Spinal cord (tissue), 10 donors: ENCODE data around the gene LEPROT. TPM values are rescaled to one million over a fixed set of nuclear protein-coding genes. Genes with fewer than 3 reads are reported as not detected.
"Not testable (repeated sequence)": the region's sequence is repeated elsewhere in the genome, so short reads cannot be mapped to it uniquely, and the experiment has no call there.

Experiments
- DNase-seq, 6 donors: peaks; one replicate each; pipeline versions ENCODE4 v3.0.0 to v3.0.0-alpha.2; 2013 to 2015; ENCODE audit warnings: low spot score in 6 of 6, low read depth in 4 of 6
- H3K27ac ChIP-seq: one replicate; pipeline ENCODE4 v1.5.1; 2013; ENCODE audit warnings: low read depth, low read length, control low read depth
- H3K27me3 ChIP-seq: one replicate; pipeline ENCODE4 v1.6.1; 2013; ENCODE audit warnings: low read length; ENCODE audit not compliant: control insufficient read depth, insufficient read depth
- H3K36me3 ChIP-seq: one replicate; pipeline ENCODE4 v1.6.1; 2013; ENCODE audit warnings: low read length; ENCODE audit not compliant: control insufficient read depth, insufficient read depth
- H3K4me1 ChIP-seq: one replicate; pipeline ENCODE4 v1.6.1; 2013; ENCODE audit warnings: low read length; ENCODE audit not compliant: control insufficient read depth, insufficient read depth
- H3K4me3 ChIP-seq: one replicate; pipeline ENCODE4 v1.5.1; 2013; ENCODE audit warnings: low read depth, low read length, control low read depth
- H3K9me3 ChIP-seq: one replicate; pipeline ENCODE4 v1.6.1; 2013; ENCODE audit warnings: low read length; ENCODE audit not compliant: control insufficient read depth, insufficient read depth
- WGBS: methylation state at CpG from one replicate; pipeline ENCODE4 v1.1.5; 2013; ENCODE audit warnings: missing lambda C conversion rate; ENCODE audit not compliant: insufficient coverage; 5-methylcytosine and 5-hydroxymethylcytosine counted together
- long read RNA-seq, 4 donors: transcript quantifications; one replicate each; lab custom pipeline, GENCODE V29; 2026
- polyA plus RNA-seq, 2 donors: library from polyadenylated mRNA; unstranded; fragments of 120-200 nt; gene quantifications; one replicate each; pipeline ENCODE4 v1.2.1, GENCODE V29; 2013; ENCODE audit not compliant: insufficient read length in 2 of 2
- total RNA-seq, 2 donors: library from RNA; depleted of rRNA in 1 of 2; stranded (reverse); fragments of 120-200 nt in 1 of 2; fragments of >200 nt in 1 of 2; gene quantifications; one replicate each; pipeline versions ENCODE4 v1.2.3 to v1.2.4, GENCODE V29; 2013 to 2014
- donor health status: healthy.

Gene LEPROT, protein sequence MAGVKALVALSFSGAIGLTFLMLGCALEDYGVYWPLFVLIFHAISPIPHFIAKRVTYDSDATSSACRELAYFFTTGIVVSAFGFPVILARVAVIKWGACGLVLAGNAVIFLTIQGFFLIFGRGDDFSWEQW
- total RNA-seq (10 to 100 TPM; 49.8 to 82.6 TPM), polyA plus RNA-seq (10 to 100 TPM; 61.3 to 63.6 TPM)
- long read RNA-seq, donor 1, full-length matches to known transcripts, result 34 of 51 reads
- long read RNA-seq, donor 1, partial matches to known transcripts, result 17 of 51 reads
- long read RNA-seq, donor 1, other reads (novel, unspliced or antisense), result 0 of 51 reads
- long read RNA-seq, donor 2, full-length matches to known transcripts, result 22 of 27 reads
- long read RNA-seq, donor 2, partial matches to known transcripts, result 5 of 27 reads
- long read RNA-seq, donor 2, other reads (novel, unspliced or antisense), result 0 of 27 reads
- long read RNA-seq, donor 3, full-length matches to known transcripts, result 18 of 18 reads
- long read RNA-seq, donor 3, partial matches to known transcripts, result 0 of 18 reads
- long read RNA-seq, donor 3, other reads (novel, unspliced or antisense), result 0 of 18 reads
- long read RNA-seq, donor 4, full-length matches to known transcripts, result 66 of 101 reads
- long read RNA-seq, donor 4, partial matches to known transcripts, result 35 of 101 reads
- long read RNA-seq, donor 4, other reads (novel, unspliced or antisense), result 0 of 101 reads

DNA sequence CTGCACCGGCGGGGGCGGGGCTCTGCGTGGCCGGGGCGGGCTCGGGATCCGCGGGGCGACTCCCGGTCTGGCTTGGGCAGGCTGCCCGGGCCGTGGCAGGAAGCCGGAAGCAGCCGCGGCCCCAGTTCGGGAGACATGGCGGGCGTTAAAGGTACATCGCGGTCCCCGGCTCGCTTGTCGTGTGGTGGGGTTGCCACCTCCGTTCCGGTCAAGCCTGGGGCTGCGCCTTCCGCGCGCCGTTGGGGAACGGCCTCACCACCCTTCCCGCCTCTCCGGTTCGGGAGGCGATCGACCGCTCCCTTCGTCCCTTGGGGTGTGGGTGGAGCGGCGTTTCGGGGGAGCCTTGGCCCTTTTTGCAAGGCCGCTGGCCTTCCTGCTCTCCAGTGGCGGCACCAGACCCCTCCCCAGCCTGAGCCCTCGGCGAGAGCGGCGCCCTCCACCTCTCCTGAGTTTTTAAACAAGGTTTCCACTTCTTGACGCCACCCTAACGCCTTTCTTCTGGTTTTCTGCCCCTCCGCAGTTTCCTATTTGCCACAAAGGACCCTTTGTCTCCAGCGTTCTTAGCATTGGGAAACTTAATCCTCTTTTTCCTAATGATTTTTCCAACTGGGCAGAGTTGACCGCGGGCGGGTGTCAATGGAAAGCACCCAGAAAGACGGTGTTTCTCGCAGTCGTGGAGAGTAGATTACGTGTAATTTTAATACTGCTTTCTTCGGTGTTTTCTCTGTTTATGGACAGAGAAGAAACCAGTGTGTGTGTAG lies at the start of gene LEPROT, which contains the start of gene LEPR:
TSS of gene LEPROT (plus strand) at position 79 of the 761 bp plus-strand sequence. CDS start at position 136, 57 bp downstream.
TSS of gene LEPR (plus strand) at position 79 of the 761 bp plus-strand sequence. CDS start 144,898 bp downstream, outside the sequence.
- Histone ChIP-seq H3K9me3 (no peaks in the 10 kb centered on the region), H3K27me3 (no peaks in the 10 kb centered on the region), H3K36me3 (no peaks in the 10 kb centered on the region), H3K27ac (peak within 1 kb of the TSS; percentile 99), H3K4me3 (peak within 1 kb of the TSS; percentile 98), H3K4me1 (peaks cover 14% of the 10 kb centered on the region)
- peak in 3 of 6 donors; percentile 31 to 72 (median 55) for DNase-seq
- under 1% methylated on average over 57 of the region's 60 CpGs for WGBS

DNA sequence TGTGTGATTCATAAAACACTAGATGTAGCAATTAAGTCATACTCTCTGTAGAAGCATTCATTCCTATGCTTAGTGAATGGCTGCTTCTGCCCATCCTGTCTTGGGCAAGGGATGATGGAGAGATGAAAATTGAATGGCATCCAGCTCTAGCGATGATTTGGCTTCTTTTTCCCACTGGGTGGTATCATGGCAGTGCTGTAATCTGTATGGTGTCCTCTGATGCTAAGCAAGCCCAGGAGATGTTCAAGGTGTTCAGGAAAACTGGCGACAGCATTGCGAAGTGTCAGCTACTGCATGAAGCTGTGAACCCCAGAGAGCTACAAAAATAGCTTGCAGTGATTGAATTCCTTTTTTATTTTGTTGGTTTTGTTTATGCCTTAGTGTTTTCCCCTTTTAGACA lies 48.9 kb upstream of the LEPROT start:
- peak in 1 of 6 donors; percentile 2 for DNase-seq
- H3K9me3 ChIP-seq, result no peaks in the 10 kb centered on the region
- H3K4me3 ChIP-seq, result no peak overlapping the region
- no peaks in the 10 kb centered on the region for H3K4me1 ChIP-seq
- H3K27ac ChIP-seq, result no peak overlapping the region
- WGBS, result 88% methylated on average over 2 of the region's 3 CpGs
- no peaks in the 10 kb centered on the region for H3K27me3 ChIP-seq
- no peaks in the 10 kb centered on the region for H3K36me3 ChIP-seq

DNA sequence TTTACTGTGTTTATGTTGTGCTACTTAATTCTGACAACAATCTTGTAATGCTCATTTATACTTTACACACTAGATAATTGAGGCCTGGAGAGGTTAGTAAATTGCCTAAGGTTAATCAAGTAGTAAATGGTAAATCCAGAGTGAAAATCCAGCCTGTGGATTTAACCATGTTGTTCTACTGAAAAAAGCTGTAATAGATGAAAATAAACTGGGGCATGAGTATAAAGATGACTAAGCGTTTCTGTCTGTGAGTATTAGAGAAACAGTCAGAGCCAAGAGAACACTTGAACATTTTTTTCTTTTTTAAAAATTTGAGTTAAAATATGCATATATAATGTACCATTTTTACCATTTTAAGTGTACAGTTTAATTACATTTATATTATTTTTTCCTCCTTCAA lies 47.9 kb upstream of the LEPROT start:
- Histone ChIP-seq H3K27ac (no peak overlapping the region), H3K27me3 (no peaks in the 10 kb centered on the region), H3K36me3 (no peaks in the 10 kb centered on the region), H3K9me3 (no peaks in the 10 kb centered on the region), H3K4me3 (no peak overlapping the region), H3K4me1 (no peaks in the 10 kb centered on the region)
- no CpG with 5 or more reads among the region's 1 CpG for WGBS
- DNase-seq, result no peak

DNA sequence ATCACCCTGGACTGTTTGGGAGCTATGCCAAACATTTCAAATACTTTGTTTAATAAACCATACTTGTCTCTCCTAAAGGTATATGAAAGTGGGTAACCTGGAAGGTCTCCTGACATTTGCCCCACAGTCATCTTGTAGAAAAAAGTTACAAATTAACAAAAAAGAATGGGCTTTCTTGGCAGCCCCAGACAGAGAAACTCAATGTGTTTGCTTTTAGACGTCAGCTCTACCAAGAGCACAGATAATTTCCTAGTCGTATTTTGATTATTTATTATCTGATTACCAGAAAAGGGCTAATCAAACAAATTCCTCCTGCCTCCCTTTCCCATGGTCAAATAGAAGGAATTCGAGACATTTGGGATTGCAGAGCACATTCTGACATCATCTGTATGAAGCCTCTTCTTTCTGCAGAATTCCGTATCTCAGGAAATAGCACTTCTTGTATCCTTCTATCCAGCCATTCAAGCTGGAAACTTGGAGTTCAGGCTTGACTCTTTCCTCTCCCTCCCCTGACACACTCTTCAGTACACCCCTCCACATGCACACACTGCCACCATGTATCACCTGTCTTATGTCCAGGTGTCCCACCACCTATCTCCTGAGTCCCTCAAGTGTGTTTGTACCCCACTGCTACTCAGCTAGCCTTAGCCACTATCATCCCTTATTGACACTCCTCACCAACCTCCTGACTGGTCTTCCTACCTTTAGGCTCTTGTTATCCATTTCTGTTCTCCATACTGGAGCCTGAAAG lies 42.8 kb upstream of the LEPROT start:
- Histone ChIP-seq H3K36me3 (no peaks in the 10 kb centered on the region), H3K4me1 (no peaks in the 10 kb centered on the region), H3K27me3 (no peaks in the 10 kb centered on the region), H3K9me3 (no peaks in the 10 kb centered on the region), H3K4me3 (no peak overlapping the region), H3K27ac (no peak overlapping the region)
- 93% methylated on average over 2 of the region's 4 CpGs for WGBS
- no peak for DNase-seq

DNA sequence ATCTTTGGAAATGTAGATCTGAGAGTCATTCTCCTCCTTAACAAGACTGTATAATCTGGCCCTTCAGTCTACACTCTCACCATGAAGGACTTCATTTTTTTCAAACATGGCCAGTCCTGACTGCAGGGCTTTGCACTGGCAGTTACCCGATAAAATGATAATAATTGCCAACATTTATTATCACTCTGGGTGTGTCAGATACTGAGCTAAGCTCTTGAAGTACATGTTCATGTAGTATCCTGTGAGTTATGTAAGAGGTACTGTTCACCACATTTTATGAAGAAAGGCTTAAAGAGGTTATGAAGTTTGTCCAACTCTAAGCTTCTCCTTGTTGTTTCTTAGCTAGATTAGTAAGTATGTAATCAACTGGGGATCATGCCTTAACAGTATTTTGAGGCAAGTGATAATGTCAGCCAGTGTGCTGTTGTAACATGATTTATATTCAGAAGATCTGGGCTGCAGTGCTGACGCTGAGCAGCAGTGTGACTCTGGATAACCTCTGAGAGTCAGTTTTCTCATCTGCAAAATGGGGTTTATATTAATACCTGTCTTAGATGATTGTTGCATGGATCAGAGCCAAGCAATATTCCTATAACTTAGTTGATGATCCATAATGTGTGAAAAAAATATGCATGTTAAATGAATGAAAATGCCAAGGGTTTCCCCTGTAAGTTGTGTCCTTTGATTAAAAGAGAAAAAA lies 42.1 kb upstream of the LEPROT start:
- no peak for DNase-seq
- 100% methylated on average over 1 of the region's 2 CpGs for WGBS
- Histone ChIP-seq H3K4me1 (no peaks in the 10 kb centered on the region), H3K4me3 (no peak overlapping the region), H3K9me3 (no peaks in the 10 kb centered on the region), H3K27ac (no peak overlapping the region), H3K36me3 (no peaks in the 10 kb centered on the region), H3K27me3 (no peaks in the 10 kb centered on the region)

DNA sequence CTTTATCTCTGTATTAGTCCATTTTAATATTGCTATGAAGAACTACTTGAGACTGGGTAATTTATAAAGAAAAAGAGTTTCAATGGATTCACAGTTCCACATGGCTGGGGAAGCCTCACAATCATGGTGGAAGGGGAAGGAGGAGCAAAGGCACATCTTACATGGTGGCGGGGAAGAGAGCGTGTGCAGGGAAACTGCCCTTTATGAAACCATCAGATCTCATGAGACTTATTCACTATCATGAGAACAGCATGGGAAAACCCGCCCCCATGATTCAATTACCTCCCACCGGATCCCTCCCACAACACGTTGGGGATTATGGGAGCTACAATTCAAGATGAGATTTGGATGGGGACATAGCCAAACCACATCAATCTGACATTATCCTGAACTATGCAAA lies 36.0 kb upstream of the LEPROT start:
- DNase-seq, H3K36me3 ChIP-seq: not testable (repeated sequence)

DNA sequence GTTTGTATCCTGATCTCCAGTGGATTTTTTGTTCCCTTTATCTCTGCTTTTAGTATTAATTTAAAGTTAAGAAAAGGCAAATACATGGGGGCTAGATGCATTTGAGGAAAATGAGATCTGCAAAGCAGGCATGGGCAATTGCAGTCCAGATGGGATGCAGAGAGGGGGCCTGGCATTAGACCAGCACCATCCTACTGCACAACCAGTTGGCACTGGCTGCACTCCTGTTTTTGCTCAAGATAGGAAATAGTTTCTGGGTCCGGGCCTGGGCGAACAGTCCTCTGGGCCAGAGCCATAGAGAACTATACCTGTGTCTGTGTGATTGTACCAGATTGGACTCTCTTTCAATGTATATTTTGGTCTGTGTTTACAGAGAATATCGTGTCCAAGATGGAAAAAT lies 34.0 kb upstream of the LEPROT start:
- Histone ChIP-seq H3K4me1 (no peaks in the 10 kb centered on the region), H3K4me3 (no peak overlapping the region), H3K27ac (no peak overlapping the region), H3K9me3 (no peaks in the 10 kb centered on the region), H3K27me3 (no peaks in the 10 kb centered on the region), H3K36me3 (peaks cover 10% of the 10 kb centered on the region)
- peak in 2 of 6 donors; percentile 39 to 43 for DNase-seq
- no CpG with 5 or more reads among the region's 3 CpGs for WGBS

More for the DNA sequence above, 36.0 kb upstream of the LEPROT start:
- not testable (repeated sequence) for H3K27ac ChIP-seq, H3K4me3 ChIP-seq, H3K4me1 ChIP-seq, H3K9me3 ChIP-seq, H3K27me3 ChIP-seq
- WGBS, result no CpG with 5 or more reads among the region's 5 CpGs

DNA sequence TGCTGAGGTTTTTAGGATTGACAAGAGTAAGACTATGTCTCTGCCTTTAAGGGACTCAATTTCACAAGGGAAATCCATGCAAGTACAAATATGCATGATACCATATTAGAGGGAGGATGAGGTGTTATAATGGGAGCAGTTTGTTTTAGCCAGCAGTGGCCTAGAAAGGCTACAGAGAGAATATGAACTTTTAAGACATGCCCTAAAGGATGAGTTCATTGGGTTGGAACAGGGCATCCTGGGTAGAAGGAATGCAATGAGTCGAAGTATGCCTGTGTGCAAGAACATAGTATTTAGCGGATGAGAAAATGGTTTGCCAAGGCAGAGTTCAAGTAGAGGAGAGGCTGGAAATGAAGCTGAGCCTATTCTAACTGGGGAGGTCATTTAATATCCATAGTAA lies 32.6 kb upstream of the LEPROT start:
- no peaks in the 10 kb centered on the region for H3K4me1 ChIP-seq
- no peak overlapping the region for H3K27ac ChIP-seq
- no peak for DNase-seq
- no peaks in the 10 kb centered on the region for H3K9me3 ChIP-seq
- H3K36me3 ChIP-seq, result peaks cover 15% of the 10 kb centered on the region
- H3K4me3 ChIP-seq, result no peak overlapping the region
- 60% methylated on average over 1 of the region's 2 CpGs for WGBS
- no peaks in the 10 kb centered on the region for H3K27me3 ChIP-seq
